ENCODE results near the gene DDI1.

Gene DDI1

GRCh38 chr11:104049116-104049515, 12.7 kb downstream of the DDI1 start:
- no peak for TF ChIP-seq CTCF (IDR thresholded peaks at IDR 0.05; ENCODE audit: borderline replicate concordance, control extremely low read depth, extremely low read depth, insufficient read depth, missing control alignments)
- no peak for DNase-seq (ENCODE audit: low spot score)
- in situ Hi-C loops (cut with MboI; ENCODE audit: low sequenced_read_pairs, unreplicated experiment), result no loop called here

GRCh38 chr11:104051778-104052177, 15.3 kb downstream of the DDI1 start:
- TF ChIP-seq CTCF (IDR thresholded peaks at IDR 0.05; ENCODE audit: borderline replicate concordance, control extremely low read depth, extremely low read depth, insufficient read depth, missing control alignments), result no peak
- in situ Hi-C loops (cut with MboI; ENCODE audit: low sequenced_read_pairs, unreplicated experiment), result no loop called here
- no peak for DNase-seq (ENCODE audit: low spot score)

- in situ Hi-C loops (cut with MboI; ENCODE audit: low sequenced_read_pairs, unreplicated experiment), result no loop called here
- no peak for TF ChIP-seq CTCF (IDR thresholded peaks at IDR 0.05; ENCODE audit: borderline replicate concordance, control extremely low read depth, extremely low read depth, insufficient read depth, missing control alignments)
- DNase-seq (ENCODE audit: low spot score), result no peak
These were observed 17.5 kb downstream of the DDI1 start for GRCh38 chr11:104053743-104054478.

- no peak for DNase-seq (ENCODE audit: low spot score)
- in situ Hi-C loops (cut with MboI; ENCODE audit: low sequenced_read_pairs, unreplicated experiment), result no loop called here
- no peak for TF ChIP-seq CTCF (IDR thresholded peaks at IDR 0.05; ENCODE audit: borderline replicate concordance, control extremely low read depth, extremely low read depth, insufficient read depth, missing control alignments)
These were observed 18.6 kb downstream of the DDI1 start for GRCh38 chr11:104054911-104055529.

GRCh38 chr11:104055596-104055995, 19.2 kb downstream of the DDI1 start:
- in situ Hi-C loops (cut with MboI; ENCODE audit: low sequenced_read_pairs, unreplicated experiment), result no loop called here
- no peak for TF ChIP-seq CTCF (IDR thresholded peaks at IDR 0.05; ENCODE audit: borderline replicate concordance, control extremely low read depth, extremely low read depth, insufficient read depth, missing control alignments)
- no peak for DNase-seq (ENCODE audit: low spot score)

- in situ Hi-C loops (cut with MboI; ENCODE audit: low sequenced_read_pairs, unreplicated experiment), result no loop called here
- no peak for TF ChIP-seq CTCF (IDR thresholded peaks at IDR 0.05; ENCODE audit: borderline replicate concordance, control extremely low read depth, extremely low read depth, insufficient read depth, missing control alignments)
- no peak for DNase-seq (ENCODE audit: low spot score)
These were observed 21.5 kb downstream of the DDI1 start for GRCh38 chr11:104057908-104058307.

All from GM13976 (cell line).